GM21447 (cell line): Measurements from ENCODE around the gene SPINK13.
"Not testable (repeated sequence)": the region's sequence is repeated elsewhere in the genome, so short reads cannot be mapped to it uniquely, and the experiment has no call there.

ENCODE experiments used
- ATAC-seq: cut with Tn5 transposase; IDR thresholded peaks from one replicate; pipeline ENCODE4 v1.9.1; 2021; ENCODE audit not compliant: unreplicated experiment

SPINK13 gene

GRCh38 chr5:148311484-148311883, 42.9 kb downstream of the SPINK13 start:
- ATAC-seq: no peak

- no peak for ATAC-seq
These were observed 43.6 kb downstream of the SPINK13 start, which contains the start of gene SPINK7 for GRCh38 chr5:148312153-148312552. Gene SPINK7 (plus strand): TSS chr5:148312423. CDS start chr5:148312484, 61 bp downstream.

GRCh38 chr5:148314187-148314586, 45.6 kb downstream of the SPINK13 start:
- ATAC-seq: no peak

- no peak for ATAC-seq
These were observed 46.1 kb downstream of the SPINK13 start for GRCh38 chr5:148314731-148315130.

GRCh38 chr5:148320011-148320963, 51.7 kb downstream of the SPINK13 start:
- ATAC-seq: not testable (repeated sequence)

- ATAC-seq: no peak
These were observed 64.8 kb downstream of the SPINK13 start for GRCh38 chr5:148333262-148333849.

GRCh38 chr5:148335259-148335658, 66.7 kb downstream of the SPINK13 start, which contains the start of gene SPINK9:
Gene SPINK9 (plus strand): TSS chr5:148335559. CDS start chr5:148335614, 55 bp downstream.
- ATAC-seq: no peak
